B cell (primary cell): Measurements from ENCODE around the gene LIMS2. TPM values are rescaled to one million over a fixed set of nuclear protein-coding genes. Genes with fewer than 3 reads are reported as not detected.

Source experiments
- ATAC-seq: fragments of 200-7000 bp; cut with Tn5 transposase; one replicate; pipeline ENCODE4 v1.10.0; 2021; ENCODE audit warnings: low read depth, mild to moderate bottlenecking, moderate number of reproducible peaks, moderate library complexity
- CTCF ChIA-PET: fragments of 350-600 bp; sonication (Branson Sonifier 250); formaldehyde crosslinking; loops from one replicate; lab custom pipeline; 2021; ENCODE audit warnings: antibody characterized with exemption, inconsistent platforms; lab: Charles Lee
- POLR2A ChIA-PET: fragments of 350-600 bp; sonication (Branson Sonifier 250); formaldehyde crosslinking; loops from one replicate; lab custom pipeline; 2021; ENCODE audit warnings: antibody characterized with exemption; lab: Charles Lee
- DNase-seq: peaks from one replicate; pipeline ENCODE4 v3.0.0; 2013
- H2AFZ ChIP-seq: 2 replicates; pipeline ENCODE4 v1.6.1; 2012; ENCODE audit warnings: mild to moderate bottlenecking, low read depth, low read length; ENCODE audit not compliant: insufficient read depth, poor library complexity, severe bottlenecking
- H3K27ac ChIP-seq, 2 donors: 1 replicate in 1 of 2; 2 replicates in 1 of 2; pipeline ENCODE4 v1.5.1; 2012 to 2013; ENCODE audit warnings: low read length in 2 of 2, mild to moderate bottlenecking in 2 of 2, moderate library complexity in 1 of 2
- H3K27me3 ChIP-seq, 4 experiments: fragments of 200-600 bp in 1 of 4; sonication (generic) in 1 of 4; replicated peaks in 1 of 4; 1 replicate in 2 of 4; 2 replicates in 2 of 4; pipeline versions ENCODE4 v1.6.1 to v1.7.0; 2013 to 2016; ENCODE audit warnings: low read length in 3 of 4, mild to moderate bottlenecking in 2 of 4, mixed read lengths in 1 of 4, moderate library complexity in 1 of 4; ENCODE audit not compliant: insufficient read depth in 4 of 4, control insufficient read depth in 3 of 4; ENCODE audit errors: control extremely low read depth in 1 of 4
- H3K36me3 ChIP-seq, 2 experiments: replicated peaks in 1 of 2; 1 replicate in 1 of 2; 2 replicates in 1 of 2; pipeline versions ENCODE4 v1.6.1 to v1.7.1; 2013; ENCODE audit warnings: low read length in 1 of 2; ENCODE audit not compliant: insufficient read depth in 2 of 2, control insufficient read depth in 1 of 2; ENCODE audit errors: control extremely low read depth in 1 of 2, extremely low read depth in 1 of 2
- H3K4me1 ChIP-seq, 2 donors: fragments of 200-600 bp in 1 of 2; sonication (generic) in 1 of 2; 1 replicate in 1 of 2; 2 replicates in 1 of 2; pipeline versions ENCODE4 v1.5.1 to v1.6.1; 2013 to 2017; ENCODE audit warnings: low read length in 2 of 2; ENCODE audit not compliant: control insufficient read depth in 2 of 2, insufficient read depth in 2 of 2
- H3K4me2 ChIP-seq: replicated peaks from 2 replicates; pipeline ENCODE3; 2012; ENCODE audit warnings: mild to moderate bottlenecking, low read depth, low read length; ENCODE audit not compliant: poor library complexity, severe bottlenecking
- H3K4me3 ChIP-seq, 5 experiments: fragments of 200-600 bp in 1 of 5; sonication (generic) in 1 of 5; 1 replicate in 3 of 5; 2 replicates in 2 of 5; pipeline versions ENCODE4 v1.5.1 to v1.7.0; 2011 to 2016; ENCODE audit warnings: low read length in 4 of 5, mild to moderate bottlenecking in 4 of 5, low read depth in 2 of 5, control low read depth in 1 of 5, moderate library complexity in 1 of 5; ENCODE audit not compliant: insufficient read depth in 1 of 5; ENCODE audit errors: control extremely low read depth in 1 of 5, extremely low read depth in 1 of 5
- H3K79me2 ChIP-seq: fragments of 200-600 bp; sonication (generic); one replicate; pipeline ENCODE4 v1.6.0; 2016; ENCODE audit warnings: low read length; ENCODE audit not compliant: control insufficient read depth, insufficient read depth
- H3K9ac ChIP-seq: fragments of 200-600 bp; sonication (generic); 2 replicates; pipeline ENCODE4 v1.6.1; 2017; ENCODE audit warnings: mild to moderate bottlenecking, low read length, moderate library complexity
- H3K9me3 ChIP-seq, 3 donors: one replicate each; pipeline versions ENCODE4 v1.6.1 to v1.7.1; 2013; ENCODE audit warnings: low read length in 2 of 3; ENCODE audit not compliant: control insufficient read depth in 2 of 3, insufficient read depth in 1 of 3; ENCODE audit errors: control extremely low read depth in 1 of 3
- H4K20me1 ChIP-seq: 2 replicates; pipeline ENCODE4 v1.6.0; 2012; ENCODE audit warnings: mild to moderate bottlenecking, low read length; ENCODE audit not compliant: insufficient read depth, control insufficient read depth, poor library complexity, severe bottlenecking
- H3K27ac Mint-ChIP-seq: one replicate; pipeline ENCODE4 v1.8.0; 2021; ENCODE audit warnings: mixed read lengths
- H3K27me3 Mint-ChIP-seq: one replicate; pipeline ENCODE4 v1.8.0; 2021; ENCODE audit warnings: mixed read lengths
- H3K4me1 Mint-ChIP-seq: one replicate; pipeline ENCODE4 v1.8.0; 2021; ENCODE audit warnings: mixed read lengths
- H3K4me3 Mint-ChIP-seq: one replicate; pipeline ENCODE4 v1.8.0; 2021; ENCODE audit warnings: mixed read lengths
- H3K9me3 Mint-ChIP-seq: one replicate; pipeline ENCODE4 v1.8.0; 2022; ENCODE audit warnings: mixed read lengths; ENCODE audit not compliant: insufficient read depth
- CTCF ChIP-seq: fragments of 200-600 bp; IDR thresholded peaks from one replicate; pipeline ENCODE4 v1.8.0; 2022; ENCODE audit warnings: antibody characterized with exemption, mild to moderate bottlenecking
- EZH2 ChIP-seq: IDR thresholded peaks from 2 replicates; pipeline ENCODE4 v1.6.1; 2012; ENCODE audit warnings: borderline replicate concordance, low read depth, mild to moderate bottlenecking, moderate library complexity, low read length; ENCODE audit not compliant: insufficient read depth, poor library complexity, severe bottlenecking
- WGBS: methylation state at CpG from one replicate; pipeline ENCODE4 v1.1.5; 2013; ENCODE audit warnings: missing lambda C conversion rate; ENCODE audit not compliant: insufficient coverage; 5-methylcytosine and 5-hydroxymethylcytosine counted together
- intact Hi-C: fragments of 100-400 bp; cut with micrococcal nuclease; formaldehyde crosslinking; loops from one replicate; pipeline ENCODE4 v1.10.0; 2022
- polyA plus RNA-seq: library from polyadenylated mRNA; depleted of rRNA; stranded (reverse); fragments of >200 nt; gene quantifications from 2 replicates; pipeline ENCODE4 v1.2.3, GENCODE V29; 2012
- total RNA-seq, 2 donors: library from RNA; stranded (reverse); fragments of 120-200 nt in 1 of 2; gene quantifications; 1 replicate in 1 of 2; 2 replicates in 1 of 2; pipeline versions ENCODE4 v1.2.3 to v1.2.4, GENCODE V29; 2013 to 2022

Gene LIMS2
- total and polyA plus RNA-seq, 2 donors (not counting 1 experiment from before 2014, with no cell fraction given) = 6.7 to 32.2 TPM

GRCh38 chr2:127704641-127705390 lies 29.5 kb upstream of the LIMS2 start:
- ChIA-PET POLR2A (interaction anchor here (0.6 kb wide), 1 partner anchor 45 kb away, joined by 3 read pairs; no protein-coding TSS in a partner anchor), CTCF (interaction anchor here (1.1 to 2.1 kb wide), 3 partner anchors 33 to 113 kb away, joined by 3 to 16 read pairs (median 3); no protein-coding TSS in a partner anchor)
- Histone ChIP-seq H4K20me1 (peaks cover 37% of the 10 kb centered on the region), H2AFZ (no peak overlapping the region), H3K79me2 (peaks cover 46% of the 10 kb centered on the region), H3K27ac (no peak overlapping the region), H3K27me3 (no peaks in the 10 kb centered on the region), H3K4me1 (peaks cover 29% of the 10 kb centered on the region in 2 donors), H3K4me2 (no peak overlapping the region), H3K9ac (no peak overlapping the region), H3K9me3 (no peaks in the 10 kb centered on the region), H3K36me3 (peaks cover 0 to 54% of the 10 kb centered on the region in 2 experiments), H3K4me3 (no peak overlapping the region)
- WGBS = 98% methylated on average over 4 of the region's 5 CpGs
- H3K27ac Mint-ChIP-seq = no peak overlapping the region
- intact Hi-C loops = loop anchor here (5.0 to 10.0 kb wide), 3 partner anchors 68 to 620 kb away; partner anchors contain the start of gene SAP130
- no peaks in the 10 kb centered on the region for H3K27me3 Mint-ChIP-seq
- H3K9me3 Mint-ChIP-seq = no peaks in the 10 kb centered on the region
- ATAC-seq (no peak), DNase-seq (no peak)
- peaks cover 35% of the 10 kb centered on the region for H3K4me1 Mint-ChIP-seq
- no peak for TF ChIP-seq EZH2
- no peak for TF ChIP-seq CTCF
- no peak overlapping the region for H3K4me3 Mint-ChIP-seq

- H3K27me3 Mint-ChIP-seq = no peaks in the 10 kb centered on the region
- H3K4me3 ChIP-seq = no peak overlapping the region
- no peak overlapping the region for H2AFZ ChIP-seq
- H3K27me3 ChIP-seq = no peaks in the 10 kb centered on the region
- no peaks in the 10 kb centered on the region for H3K9me3 Mint-ChIP-seq
- peak overlapping the region; percentile 88 for H3K4me2 ChIP-seq
- no peaks in the 10 kb centered on the region for H3K9me3 ChIP-seq
- intact Hi-C loops = loop anchor here (5.0 to 10.0 kb wide), 3 partner anchors 66 to 618 kb away; partner anchors contain the start of gene SAP130
- peaks cover 44% of the 10 kb centered on the region for H3K79me2 ChIP-seq
- ChIA-PET POLR2A (no interaction called here), CTCF (interaction anchor here (1.6 to 4.7 kb wide), 4 partner anchors 30 to 112 kb away, joined by 3 to 36 read pairs (median 12); no protein-coding TSS in a partner anchor)
- H4K20me1 ChIP-seq = peaks cover 37% of the 10 kb centered on the region
- peak overlapping the region; percentile 21 for H3K27ac Mint-ChIP-seq
- H3K4me3 Mint-ChIP-seq = peak overlapping the region; percentile 47
- WGBS = no CpG with 5 or more reads among the region's 5 CpGs
- peaks cover 29% of the 10 kb centered on the region in 2 donors for H3K4me1 ChIP-seq
- DNase-seq (no peak), ATAC-seq (no peak)
- no peak overlapping the region for H3K9ac ChIP-seq
- TF ChIP-seq CTCF (no peak), EZH2 (no peak)
- H3K36me3 ChIP-seq = peaks cover 0 to 39% of the 10 kb centered on the region in 2 experiments
- H3K27ac ChIP-seq = no peak overlapping the region
- peaks cover 35% of the 10 kb centered on the region for H3K4me1 Mint-ChIP-seq
Observed at GRCh38 chr2:127703282-127703681, 28.0 kb upstream of the LIMS2 start.
